Measurements from ENCODE around the gene F12.
A peak's percentile ranks its signal among the peaks of the same experiment; 100 is the strongest.

Gene F12

DNA sequence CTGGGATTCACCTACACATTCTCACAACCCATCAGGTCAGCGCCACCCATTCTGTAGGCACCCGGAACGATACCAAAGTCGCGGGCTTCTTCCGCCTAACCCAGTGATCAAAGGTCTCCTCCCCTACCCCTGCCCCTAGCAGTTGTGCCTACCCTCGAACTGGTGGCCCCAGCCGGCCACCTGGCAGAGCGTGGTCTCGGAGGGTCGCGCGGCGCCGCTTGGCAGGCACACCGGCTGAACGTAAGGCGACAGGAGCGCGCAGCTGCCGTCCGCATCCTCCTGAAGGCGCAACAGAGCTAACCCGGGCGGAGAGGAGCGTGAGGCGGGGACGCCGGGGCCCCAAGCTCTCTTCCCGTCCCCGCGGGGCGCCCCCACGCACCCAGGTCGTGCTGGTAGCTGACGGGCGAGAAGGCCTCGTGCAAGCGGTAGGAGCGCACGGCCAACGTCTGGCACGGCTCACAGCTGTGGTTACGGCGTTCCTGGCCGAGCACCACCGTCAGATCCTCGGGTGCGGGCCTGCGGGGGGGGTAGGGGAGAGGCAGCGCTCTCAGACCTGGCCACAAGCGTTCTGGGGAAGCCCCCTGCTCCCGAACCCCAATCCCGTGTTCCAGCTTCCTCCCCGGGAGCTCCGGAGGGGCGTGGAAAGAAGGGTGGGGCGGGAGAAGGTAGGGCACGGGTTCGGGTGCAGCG is 6.1 kb downstream of the F12 start:
- Histone ChIP-seq H3K27ac (peak overlapping the region; percentile 7; the same call in 1 of the 2 replicates), H3K9ac (peak overlapping the region; percentile 62; the same call in 1 of the 2 replicates), H4K20me1 (ENCODE audit: insufficient read depth) (no peaks in the 10 kb centered on the region), H3K79me2 (ENCODE audit: insufficient read depth, low read depth) (no peaks in the 10 kb centered on the region), H3K4me1 (ENCODE audit: low read depth, poor library complexity, severe bottlenecking) (peaks cover 9% of the 10 kb centered on the region), H3K36me3 (ENCODE audit: insufficient read depth) (no peaks in the 10 kb centered on the region), H3K4me3 (IDR thresholded peaks at IDR 0.05; ENCODE audit: insufficient read depth, low read depth, low read length) (no peak overlapping the region), H3K27me3 (ENCODE audit: insufficient read depth, low read depth) (no peaks in the 10 kb centered on the region), H2AFZ (ENCODE audit: low read depth) (peak overlapping the region; percentile 78), H3K4me2 (peak overlapping the region; percentile 91)
- TF ChIP-seq, protein P1, sequence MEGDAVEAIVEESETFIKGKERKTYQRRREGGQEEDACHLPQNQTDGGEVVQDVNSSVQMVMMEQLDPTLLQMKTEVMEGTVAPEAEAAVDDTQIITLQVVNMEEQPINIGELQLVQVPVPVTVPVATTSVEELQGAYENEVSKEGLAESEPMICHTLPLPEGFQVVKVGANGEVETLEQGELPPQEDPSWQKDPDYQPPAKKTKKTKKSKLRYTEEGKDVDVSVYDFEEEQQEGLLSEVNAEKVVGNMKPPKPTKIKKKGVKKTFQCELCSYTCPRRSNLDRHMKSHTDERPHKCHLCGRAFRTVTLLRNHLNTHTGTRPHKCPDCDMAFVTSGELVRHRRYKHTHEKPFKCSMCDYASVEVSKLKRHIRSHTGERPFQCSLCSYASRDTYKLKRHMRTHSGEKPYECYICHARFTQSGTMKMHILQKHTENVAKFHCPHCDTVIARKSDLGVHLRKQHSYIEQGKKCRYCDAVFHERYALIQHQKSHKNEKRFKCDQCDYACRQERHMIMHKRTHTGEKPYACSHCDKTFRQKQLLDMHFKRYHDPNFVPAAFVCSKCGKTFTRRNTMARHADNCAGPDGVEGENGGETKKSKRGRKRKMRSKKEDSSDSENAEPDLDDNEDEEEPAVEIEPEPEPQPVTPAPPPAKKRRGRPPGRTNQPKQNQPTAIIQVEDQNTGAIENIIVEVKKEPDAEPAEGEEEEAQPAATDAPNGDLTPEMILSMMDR (conservative IDR thresholded peaks at IDR 0.05; ENCODE audit: low read depth, low read length), result no peak

DNA sequence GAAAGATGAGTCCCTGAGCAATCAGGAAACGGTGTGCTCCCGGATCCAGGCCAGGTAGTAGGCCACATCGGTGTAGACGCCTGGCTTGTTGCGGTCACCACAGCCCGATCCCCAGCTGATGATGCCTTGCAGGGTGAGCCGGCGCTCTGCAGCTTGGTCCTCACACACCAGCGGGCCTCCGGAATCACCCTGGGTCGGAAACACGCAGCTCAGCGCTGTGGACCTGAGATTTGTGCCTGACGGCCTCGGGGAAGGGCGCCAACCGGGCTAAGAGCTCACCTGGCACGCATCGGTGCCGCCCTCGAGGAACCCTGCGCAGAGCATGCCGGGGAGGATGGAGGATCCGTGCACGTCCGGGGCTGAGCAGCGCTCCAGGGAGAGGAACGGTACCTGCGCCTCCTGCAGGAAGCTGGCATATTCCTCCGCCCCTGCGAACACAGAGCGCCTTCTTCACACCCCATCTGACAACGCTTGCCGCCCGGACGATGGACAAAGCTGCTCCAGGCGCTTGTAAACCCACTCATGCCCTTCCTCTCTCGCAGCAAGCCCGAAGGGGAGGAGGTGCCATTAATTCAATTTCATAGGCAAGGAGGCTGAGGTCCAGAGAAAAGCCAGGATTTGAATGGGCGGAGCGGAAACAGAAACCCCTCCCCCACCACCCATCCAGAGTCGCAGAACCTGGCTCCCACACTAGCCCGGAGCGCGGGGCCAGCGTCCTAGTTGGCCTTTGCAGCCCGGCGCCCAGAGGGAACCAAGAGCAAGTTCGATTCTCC is 6.9 kb downstream of the F12 start:
- peak overlapping the region; percentile 91 for H3K4me2 ChIP-seq
- H3K27ac ChIP-seq, result no peak overlapping the region
- peaks cover 9% of the 10 kb centered on the region for H3K4me1 ChIP-seq (ENCODE audit: low read depth, poor library complexity, severe bottlenecking)
- no peaks in the 10 kb centered on the region for H4K20me1 ChIP-seq (ENCODE audit: insufficient read depth)
- TF ChIP-seq, protein P1 (conservative IDR thresholded peaks at IDR 0.05; ENCODE audit: low read depth, low read length), result peak; percentile 18; the same call in 1 of the 2 replicates
- H3K36me3 ChIP-seq (ENCODE audit: insufficient read depth), result no peaks in the 10 kb centered on the region
- H3K27me3 ChIP-seq (ENCODE audit: insufficient read depth, low read depth), result no peaks in the 10 kb centered on the region
- no peak overlapping the region; the same call in 1 of the 2 replicates for H3K9ac ChIP-seq
- no peaks in the 10 kb centered on the region for H3K79me2 ChIP-seq (ENCODE audit: insufficient read depth, low read depth)
- peak overlapping the region; percentile 78; the same call in 1 of the 2 replicates for H2AFZ ChIP-seq (ENCODE audit: low read depth)
- no peak overlapping the region for H3K4me3 ChIP-seq (IDR thresholded peaks at IDR 0.05; ENCODE audit: insufficient read depth, low read depth, low read length)

DNA sequence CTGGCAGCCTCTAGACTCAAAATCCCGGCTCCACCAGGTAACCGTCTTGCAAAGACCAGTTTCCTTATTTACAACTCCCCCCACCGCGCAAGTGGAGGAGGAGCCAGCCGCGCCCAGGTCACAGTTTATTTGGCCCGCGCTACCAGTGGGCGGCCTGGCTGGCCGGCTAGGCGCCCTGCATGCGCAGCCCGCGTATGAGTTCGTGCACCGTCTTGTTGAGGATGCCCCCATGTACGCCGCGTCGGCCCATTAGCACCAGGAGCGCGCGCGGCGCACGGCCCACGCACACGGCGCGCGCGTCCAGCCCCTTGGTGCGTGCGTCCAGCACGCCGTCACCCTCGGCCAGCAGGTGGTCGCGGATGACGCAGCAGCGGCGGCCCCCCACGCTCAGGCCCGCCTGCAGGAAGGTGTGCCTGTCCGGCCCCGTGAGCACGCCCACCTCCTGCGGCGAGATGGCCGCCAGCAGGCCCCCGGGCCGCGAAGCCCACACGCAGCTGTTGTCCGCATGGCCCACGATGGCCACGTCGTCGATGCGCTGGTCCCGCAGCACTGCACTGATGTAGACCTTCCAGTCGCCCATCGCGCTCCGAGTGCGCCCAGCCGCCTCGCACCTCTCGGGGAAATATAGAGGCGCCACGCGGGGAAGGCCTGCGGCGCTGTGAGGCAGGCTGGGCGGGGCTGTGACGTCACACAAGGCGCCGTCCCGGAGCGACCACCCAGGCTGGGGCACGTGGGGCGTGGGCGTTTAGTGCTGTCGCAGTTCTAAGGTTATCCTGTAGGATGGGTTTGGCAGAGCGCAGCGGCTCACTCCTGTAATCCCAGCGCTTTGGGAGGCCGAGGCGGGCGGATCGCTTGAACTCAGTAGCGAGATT is 9.1 kb downstream of the F12 start, which contains the start of gene PFN3:
TSS of gene PFN3 (minus strand) at position 665 of the 872 bp plus-strand sequence. CDS start at position 580, 85 bp downstream.
- TF ChIP-seq, protein P1 (conservative IDR thresholded peaks at IDR 0.05; ENCODE audit: low read depth, low read length), result no peak
- Histone ChIP-seq H4K20me1 (ENCODE audit: insufficient read depth) (no peaks in the 10 kb centered on the region), H2AFZ (ENCODE audit: low read depth) (no peak within 1 kb of the TSS), H3K4me3 (IDR thresholded peaks at IDR 0.05; ENCODE audit: insufficient read depth, low read depth, low read length) (no peak within 1 kb of the TSS), H3K27ac (no peak within 1 kb of the TSS), H3K27me3 (ENCODE audit: insufficient read depth, low read depth) (no peaks in the 10 kb centered on the region), H3K4me1 (ENCODE audit: low read depth, poor library complexity, severe bottlenecking) (peaks cover 9% of the 10 kb centered on the region), H3K9ac (no peak within 1 kb of the TSS), H3K36me3 (ENCODE audit: insufficient read depth) (no peaks in the 10 kb centered on the region), H3K79me2 (ENCODE audit: insufficient read depth, low read depth) (no peaks in the 10 kb centered on the region), H3K4me2 (no peak within 1 kb of the TSS)

DNA sequence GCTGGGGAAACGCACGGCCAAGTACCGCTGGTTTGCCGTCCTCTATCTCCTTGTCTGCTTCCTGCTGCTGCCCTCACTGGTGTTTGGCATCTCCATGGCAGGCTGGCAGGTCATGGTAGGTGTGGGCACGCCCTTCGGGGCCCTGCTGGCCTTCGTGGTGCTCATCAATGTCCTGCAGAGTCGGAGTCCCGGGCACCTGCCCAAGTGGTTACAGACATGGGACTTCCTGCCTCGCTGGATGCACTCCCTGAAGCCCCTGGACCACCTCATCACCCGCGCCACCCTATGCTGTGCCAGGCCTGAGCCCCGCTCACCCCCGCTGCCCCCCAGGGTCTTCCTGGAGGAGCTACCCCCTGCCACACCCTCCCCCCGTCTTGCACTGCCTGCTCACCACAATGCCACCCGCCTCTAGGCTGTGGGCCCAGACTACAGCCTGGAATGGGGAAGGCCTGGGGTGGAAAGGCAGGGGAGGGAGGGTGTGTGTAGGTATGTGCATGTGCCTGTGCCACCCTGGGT is 11.4 kb downstream of the F12 start:
- Histone ChIP-seq H3K27ac (no peak overlapping the region), H3K27me3 (ENCODE audit: insufficient read depth, low read depth) (no peaks in the 10 kb centered on the region), H3K4me2 (no peak overlapping the region), H3K4me3 (IDR thresholded peaks at IDR 0.05; ENCODE audit: insufficient read depth, low read depth, low read length) (no peak overlapping the region), H2AFZ (ENCODE audit: low read depth) (no peak overlapping the region), H3K4me1 (ENCODE audit: low read depth, poor library complexity, severe bottlenecking) (peaks cover 3% of the 10 kb centered on the region), H3K79me2 (ENCODE audit: insufficient read depth, low read depth) (no peaks in the 10 kb centered on the region), H3K36me3 (ENCODE audit: insufficient read depth) (no peaks in the 10 kb centered on the region), H3K9ac (no peak overlapping the region), H4K20me1 (ENCODE audit: insufficient read depth) (no peaks in the 10 kb centered on the region)
- TF ChIP-seq, protein P1 (conservative IDR thresholded peaks at IDR 0.05; ENCODE audit: low read depth, low read length), result no peak

All from KMS-11 (cell line).